CD4-positive, alpha-beta T cell treated with Interleukin-17A for 1 hour (primary cell): ENCODE results near the gene RXFP4.
"Not testable (repeated sequence)": the region's sequence is repeated elsewhere in the genome, so short reads cannot be mapped to it uniquely, and the experiment has no call there.

ENCODE experiments used
- DNase-seq: peaks from one replicate; pipeline ENCODE4 v3.0.0-alpha.2; 2020

RXFP4 gene, protein sequence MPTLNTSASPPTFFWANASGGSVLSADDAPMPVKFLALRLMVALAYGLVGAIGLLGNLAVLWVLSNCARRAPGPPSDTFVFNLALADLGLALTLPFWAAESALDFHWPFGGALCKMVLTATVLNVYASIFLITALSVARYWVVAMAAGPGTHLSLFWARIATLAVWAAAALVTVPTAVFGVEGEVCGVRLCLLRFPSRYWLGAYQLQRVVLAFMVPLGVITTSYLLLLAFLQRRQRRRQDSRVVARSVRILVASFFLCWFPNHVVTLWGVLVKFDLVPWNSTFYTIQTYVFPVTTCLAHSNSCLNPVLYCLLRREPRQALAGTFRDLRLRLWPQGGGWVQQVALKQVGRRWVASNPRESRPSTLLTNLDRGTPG

DNA sequence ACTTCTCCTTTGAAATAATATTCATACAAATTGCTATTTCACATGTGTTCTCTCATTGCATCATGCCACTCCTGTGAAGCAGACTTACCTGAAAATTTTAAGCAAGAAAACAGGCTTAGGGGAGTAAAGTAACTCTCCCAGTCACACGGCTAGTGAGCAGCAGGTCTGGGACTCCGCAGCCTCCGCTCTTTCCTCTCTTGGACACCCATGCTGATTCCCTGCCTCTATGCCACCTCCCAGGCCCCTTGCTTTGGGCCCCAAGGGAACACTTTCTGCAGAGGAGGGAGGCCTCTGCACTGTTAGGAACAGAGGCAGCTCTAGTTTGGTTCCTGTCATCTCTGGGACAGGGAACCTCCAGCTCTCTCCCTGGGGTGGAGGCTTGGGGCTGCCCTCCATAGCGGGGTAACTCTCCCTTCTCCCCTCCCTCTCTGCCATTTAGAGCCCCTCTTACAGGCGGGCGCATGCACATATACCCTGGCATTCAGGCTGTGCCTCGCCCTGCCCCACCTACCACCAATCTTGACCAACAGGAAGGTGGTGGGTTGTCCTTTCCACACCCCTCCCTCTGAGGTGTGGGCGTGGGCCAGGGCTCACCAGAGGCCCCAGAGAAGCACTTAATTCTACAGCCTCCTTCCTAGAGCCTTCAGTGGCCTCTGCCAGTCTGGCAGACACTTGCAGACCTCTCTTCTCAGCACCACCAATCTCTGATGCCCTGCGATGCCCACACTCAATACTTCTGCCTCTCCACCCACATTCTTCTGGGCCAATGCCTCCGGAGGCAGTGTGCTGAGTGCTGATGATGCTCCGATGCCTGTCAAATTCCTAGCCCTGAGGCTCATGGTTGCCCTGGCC is at the start of gene RXFP4:
TSS of gene RXFP4 (plus strand) at position 646 of the 852 bp plus-strand sequence. CDS start at position 718, 72 bp downstream.
- DNase-seq, result no peak

DNA sequence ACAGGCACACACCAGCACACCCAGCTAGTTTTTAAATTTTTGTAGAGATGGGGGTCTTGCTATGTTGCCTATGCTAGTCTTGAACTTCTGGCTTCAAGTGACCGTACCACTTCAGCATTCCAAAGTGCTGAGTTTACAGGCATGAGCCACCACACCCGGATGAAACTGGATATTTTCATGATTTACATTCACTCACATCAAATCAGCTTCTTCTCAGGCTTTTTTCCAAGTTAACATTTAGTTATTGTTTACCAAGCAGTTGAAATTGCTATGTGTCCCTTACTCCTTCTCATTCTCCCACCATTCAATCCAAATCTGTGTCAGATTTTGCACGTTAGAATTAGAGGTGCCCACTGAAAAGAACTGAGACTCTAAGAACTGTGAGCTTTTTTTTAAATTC is 48.6 kb upstream of the RXFP4 start:
- no peak for DNase-seq

DNA sequence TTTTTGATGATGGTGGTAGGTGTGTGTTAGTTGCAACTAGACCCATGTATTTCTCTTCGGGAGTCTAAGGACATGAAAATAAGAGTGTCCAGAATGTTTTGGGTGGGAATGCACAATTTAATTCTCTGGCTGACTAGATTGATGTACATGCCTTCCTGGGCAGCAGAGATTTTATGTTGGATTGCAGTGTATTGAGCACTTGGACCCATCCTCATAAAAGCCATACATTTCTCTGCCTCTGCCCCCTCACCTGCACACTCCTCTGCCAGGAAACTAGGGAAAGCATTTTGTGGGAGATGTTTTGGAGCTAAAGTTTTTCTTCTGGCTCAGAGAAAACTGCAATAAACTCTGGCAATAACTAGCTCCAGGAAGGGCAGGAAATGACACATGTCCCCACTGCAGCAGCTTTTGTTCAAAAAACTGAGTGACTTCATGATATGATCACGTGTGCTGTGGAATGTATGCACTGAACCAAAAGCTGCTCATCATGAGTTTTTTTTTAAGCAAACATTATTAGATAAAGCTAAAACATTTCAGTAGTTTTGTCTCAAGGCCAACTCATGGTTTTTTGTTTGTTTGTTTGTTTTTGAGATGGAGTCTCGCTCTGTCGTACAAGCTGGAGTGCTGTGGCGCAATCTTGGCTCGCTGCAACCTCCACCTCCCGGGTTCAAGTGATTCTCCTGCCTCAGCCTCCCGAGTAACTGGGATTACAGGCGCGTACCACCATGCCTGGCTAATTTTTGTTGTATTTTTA is 47.9 kb upstream of the RXFP4 start:
- peak; percentile 43 for DNase-seq

DNA sequence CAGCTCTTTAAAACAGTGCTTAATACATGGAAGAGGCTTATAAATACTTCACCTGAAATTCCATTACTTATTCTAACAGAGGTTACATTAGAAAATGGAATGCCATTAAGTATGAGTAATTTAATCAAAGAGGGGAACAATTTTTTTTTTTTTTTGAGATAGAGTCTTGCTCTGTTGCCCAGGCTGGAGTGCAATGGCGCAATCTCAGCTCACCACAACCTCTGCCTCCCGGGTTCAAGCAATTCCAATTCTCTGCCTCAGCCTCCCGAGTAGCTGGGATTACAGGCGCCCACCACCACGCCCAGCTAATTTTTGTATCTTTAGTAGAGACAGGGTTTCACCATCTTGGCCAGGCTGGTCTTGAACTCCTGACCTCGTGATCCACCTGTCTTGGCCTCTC is 45.8 kb upstream of the RXFP4 start:
- DNase-seq, result not testable (repeated sequence)

DNA sequence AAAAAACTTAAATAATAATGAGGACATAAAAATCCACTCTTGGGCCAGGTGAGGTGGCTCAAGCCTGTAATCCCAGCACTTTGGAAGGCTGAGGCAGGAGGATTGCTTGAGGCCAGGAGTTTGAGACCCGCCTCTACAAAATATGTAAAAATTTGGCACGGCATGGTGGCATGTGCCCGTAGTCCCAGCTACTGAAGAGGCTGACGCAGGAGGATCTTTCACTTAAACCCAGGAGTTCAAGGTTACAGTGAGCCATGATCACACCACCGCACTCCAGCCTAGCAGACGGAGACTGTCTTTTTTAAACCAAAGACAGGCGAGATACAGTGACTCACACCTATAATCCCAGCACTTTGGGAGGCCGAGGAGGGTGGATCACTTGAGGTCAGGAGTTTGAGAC is 45.0 kb upstream of the RXFP4 start:
- not testable (repeated sequence) for DNase-seq

DNA sequence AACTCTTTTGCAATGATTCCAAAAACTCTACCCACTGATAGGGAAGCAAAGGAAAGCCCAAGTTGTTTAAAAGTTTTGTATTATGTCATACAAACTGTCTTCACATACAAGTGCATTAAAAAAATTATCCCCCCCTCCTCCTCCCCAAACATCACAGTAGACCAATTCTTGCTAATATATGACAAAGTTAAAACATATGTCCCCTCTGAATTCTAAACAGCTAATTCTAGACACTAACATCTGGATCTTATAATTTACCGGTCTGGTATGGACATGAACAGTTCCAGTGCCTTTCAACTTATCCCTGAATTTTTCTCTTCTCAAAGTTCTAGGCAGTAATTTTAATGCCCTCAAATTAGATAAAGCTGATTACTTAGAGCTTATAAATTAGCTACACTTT is 43.7 kb upstream of the RXFP4 start:
- DNase-seq, result no peak

DNA sequence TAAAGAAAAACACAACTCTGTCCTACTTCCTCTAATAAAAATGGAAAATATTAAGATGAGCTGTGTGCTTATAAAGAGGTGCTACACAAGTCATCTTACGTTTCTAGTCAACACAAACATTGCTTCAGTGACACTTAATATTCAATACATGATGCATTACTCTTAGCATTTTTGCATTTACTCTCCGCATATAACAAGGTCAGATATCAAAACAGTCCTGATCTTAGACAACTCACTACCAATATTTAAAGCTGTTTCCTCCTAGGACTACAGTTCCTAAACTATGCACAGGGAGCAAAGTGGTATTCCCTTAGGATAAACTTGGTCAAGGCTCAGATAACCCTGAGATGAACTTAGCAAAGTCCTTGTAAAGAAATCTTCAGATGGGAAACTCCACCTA is 42.5 kb upstream of the RXFP4 start:
- DNase-seq, result no peak

DNA sequence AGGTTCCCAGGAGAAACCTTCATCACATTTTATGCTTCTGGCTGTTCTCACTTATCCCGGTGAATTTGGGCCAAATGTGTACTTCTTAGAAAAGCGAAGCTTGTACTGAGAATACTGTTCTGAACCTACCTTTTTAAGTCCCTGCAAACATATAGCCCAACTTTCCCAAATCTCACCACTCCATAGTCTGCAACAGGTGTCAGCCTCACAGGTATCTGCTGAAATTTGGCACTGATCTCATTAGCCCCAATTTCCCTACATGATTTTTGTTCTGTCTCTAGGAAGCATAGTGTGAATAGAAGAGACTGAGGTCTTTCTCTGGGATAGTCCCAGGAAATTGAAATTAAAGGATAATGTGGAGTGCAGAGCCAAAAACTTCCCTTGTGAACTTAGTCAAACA is 41.8 kb upstream of the RXFP4 start:
- DNase-seq, result no peak

DNA sequence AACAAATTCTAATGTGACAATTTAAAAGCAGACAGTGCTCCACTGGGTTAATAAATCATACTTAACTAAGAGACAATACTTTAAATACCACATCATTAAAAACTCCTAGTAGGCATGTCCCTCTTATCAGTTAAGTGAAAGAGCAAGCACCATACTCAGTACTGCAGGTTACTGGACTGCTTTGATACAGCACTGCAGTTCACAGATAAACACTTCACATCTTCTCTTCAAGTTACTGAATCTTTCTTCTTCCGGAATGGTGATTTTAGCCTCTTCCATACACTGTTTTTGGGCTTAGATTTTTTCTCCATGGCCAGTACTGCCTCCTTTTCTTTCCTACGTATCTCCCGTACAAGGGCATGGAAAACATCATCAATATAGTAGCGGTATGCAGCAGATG is 41.3 kb upstream of the RXFP4 start:
- DNase-seq, result no peak

DNA sequence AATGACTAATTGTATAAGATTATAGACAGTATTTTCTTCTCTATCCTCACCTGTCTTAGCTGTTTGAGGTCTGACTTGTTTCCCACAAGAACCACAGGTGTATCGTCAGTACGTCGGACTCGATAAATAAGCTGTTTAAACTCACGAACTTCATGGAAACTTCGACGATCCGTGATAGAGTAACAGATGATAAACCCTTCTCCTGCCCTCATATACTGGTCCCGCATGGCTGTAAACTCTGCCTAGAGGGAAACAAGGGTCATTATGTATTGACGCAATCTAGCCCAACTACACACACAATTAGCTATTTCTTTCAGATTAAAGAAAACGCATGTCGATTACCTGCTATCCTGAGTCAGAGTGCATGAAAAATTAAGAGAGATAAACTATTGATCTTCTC is 37.2 kb upstream of the RXFP4 start:
- DNase-seq, result no peak

DNA sequence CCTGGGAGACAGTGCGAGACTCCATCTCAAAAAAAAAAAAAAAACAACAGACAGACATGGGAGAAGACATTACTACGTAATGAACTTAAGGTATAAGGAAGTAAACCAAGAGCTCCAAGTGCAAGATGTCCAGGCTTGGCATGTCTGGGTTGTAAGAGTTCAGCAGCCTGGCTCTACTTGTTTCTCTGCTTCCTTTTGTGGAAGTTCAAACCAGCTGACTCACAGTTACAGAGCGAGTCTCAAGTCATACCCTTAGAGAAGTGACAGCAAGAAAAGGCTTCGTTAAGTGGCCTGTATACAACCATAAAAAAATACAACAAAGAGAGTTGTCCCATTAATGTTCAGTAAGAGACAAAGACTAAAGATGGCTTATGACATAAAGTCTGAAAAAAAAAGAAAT is 31.5 kb upstream of the RXFP4 start:
- peak; percentile 26 for DNase-seq

DNA sequence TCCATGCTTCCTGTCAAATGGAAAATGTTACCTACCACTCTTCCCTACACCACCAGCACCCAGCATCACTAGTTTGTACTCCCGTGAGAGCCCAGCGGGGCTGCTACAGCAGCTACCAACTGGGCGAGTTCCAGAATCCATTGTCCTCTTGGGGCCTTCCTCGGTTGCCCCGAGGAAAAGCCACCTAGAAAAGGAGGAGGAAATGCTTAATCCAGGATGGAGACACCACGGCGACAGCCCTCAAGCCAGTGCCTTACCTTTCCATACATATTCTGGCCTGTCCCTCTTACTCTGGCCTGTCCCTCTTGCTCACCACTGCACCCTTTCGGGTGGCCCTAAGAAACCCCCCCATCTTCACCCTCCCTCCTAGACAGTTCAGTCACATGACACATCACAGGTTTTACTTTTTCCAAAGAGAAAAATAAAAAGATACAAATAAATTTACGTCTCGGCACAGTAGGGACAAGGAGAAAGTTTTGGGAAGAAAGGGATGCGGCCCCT is 30.8 kb upstream of the RXFP4 start:
- DNase-seq, result peak; percentile 32

DNA sequence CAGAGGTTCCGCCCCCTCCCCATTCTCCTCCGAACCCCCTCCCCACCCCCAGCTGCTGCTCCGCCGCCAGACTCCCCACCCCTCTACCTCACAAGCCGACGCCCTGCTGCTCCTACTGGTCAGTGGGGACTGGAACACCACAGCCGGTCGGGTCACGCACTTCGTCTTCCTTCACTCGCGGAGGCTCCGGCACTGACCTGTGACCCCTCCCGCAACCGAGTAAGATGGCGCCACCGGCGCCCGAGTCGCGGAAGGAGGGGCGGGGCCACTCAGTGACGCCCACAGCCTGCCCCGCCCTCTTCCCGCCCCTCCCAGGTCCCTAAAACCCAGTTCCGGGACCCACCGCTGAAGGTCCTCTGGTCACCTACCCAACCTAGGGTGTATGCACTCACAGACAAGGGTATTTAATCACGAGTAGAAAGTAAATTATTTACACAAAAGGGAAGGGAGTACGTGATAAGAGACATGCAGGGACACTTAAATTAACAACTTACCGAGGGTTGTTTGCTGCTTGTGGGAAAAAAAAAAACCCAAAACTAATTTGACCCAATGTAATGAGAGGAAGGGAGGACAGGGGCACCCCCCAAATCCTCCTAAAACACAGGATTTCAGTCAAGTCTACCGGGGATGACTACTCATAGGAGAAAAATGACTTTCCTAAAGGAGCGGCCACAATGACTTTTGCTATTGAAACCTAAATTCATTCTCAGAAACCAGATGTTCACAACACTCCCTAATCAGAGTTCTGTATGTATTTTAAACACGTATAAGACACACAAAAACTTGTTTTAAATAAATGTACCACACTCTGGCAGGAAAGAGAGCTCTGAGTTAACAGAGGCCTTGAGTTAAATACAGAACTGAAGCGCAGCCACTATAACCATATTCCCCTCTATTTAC is 30.0 kb upstream of the RXFP4 start, which contains the start of gene RIT1:
TSS of gene RIT1 (minus strand) at position 194 of the 900 bp plus-strand sequence. CDS start 588 bp downstream, outside the sequence.
- DNase-seq, result peak; percentile 89

DNA sequence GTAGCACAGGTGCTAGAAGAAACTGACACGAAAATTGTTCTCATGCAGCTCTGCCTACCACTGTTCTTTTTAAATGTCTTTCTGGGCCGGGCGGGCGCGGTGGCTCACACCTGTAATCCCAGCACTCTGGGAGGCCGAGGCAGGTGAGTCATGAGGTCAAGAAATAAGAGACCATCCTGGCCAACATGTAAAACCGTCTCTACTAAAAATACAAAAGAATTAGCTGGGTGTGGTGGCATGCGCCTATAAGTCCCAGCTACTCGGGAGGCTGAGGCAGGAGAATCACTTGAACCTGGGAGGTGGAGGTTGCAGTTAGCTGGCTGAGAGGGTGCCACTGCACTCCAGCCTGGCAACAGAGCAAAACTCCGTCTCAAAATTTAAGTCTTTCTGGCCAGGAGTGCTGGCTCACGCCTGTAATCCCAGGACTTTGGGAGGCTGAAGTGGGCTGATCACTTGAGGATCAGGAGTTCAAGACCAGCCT is 29.3 kb upstream of the RXFP4 start:
- DNase-seq, result no peak

DNA sequence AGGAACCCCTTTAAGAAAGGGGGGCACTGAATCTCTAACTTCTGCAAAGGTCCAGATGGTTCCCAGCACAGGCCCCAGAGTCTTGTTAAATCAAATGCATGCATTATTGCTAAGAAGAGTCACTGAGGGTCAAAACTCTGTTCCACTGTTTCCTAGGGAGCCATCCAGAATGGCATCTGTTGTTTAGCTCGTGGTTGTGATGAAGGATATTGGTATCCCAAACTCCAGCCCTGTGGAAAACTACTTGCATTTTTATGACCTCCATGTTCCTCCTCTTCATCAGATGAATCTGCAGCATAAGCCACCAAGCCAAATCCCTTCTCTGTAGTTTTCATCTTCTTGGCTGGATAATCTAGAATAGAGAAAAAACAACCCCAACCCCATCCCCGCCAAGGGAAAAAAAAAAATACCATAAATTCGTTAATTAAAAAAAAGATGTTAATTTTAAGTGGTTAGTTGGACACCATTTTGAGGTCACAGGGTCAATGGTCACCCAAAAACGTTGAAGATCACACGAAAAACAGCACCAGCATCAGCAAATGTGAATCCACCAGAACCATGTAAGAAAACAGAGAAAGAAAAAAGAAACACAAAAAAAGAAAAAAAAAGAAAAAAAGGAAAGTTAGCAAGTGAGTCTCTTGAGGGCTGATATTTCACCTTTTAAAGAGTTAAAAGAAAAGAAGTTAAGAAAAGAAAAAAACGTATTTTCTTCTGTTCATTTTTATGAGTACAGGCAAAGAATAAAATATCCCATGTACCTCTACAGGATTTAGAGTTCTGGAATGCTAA is 27.3 kb upstream of the RXFP4 start:
- no peak for DNase-seq

DNA sequence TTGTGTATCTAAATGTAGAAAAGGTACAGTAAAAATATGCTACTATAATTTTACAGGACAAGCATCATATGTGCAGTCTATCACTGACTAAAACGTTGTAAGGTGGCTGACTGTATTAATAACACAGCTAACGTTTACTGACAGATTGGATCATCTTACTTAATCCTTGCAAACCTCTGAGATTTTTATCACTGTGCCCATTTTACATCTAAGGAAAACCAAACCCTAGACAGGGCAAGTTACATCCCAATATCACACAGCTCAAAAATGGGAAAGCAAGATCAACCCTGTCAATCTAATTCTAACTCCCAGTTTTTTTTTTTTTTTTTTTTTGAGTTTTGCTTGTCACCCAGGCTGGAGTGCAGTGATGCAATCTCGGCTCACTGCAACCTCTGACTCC is 22.8 kb upstream of the RXFP4 start:
- no peak for DNase-seq

DNA sequence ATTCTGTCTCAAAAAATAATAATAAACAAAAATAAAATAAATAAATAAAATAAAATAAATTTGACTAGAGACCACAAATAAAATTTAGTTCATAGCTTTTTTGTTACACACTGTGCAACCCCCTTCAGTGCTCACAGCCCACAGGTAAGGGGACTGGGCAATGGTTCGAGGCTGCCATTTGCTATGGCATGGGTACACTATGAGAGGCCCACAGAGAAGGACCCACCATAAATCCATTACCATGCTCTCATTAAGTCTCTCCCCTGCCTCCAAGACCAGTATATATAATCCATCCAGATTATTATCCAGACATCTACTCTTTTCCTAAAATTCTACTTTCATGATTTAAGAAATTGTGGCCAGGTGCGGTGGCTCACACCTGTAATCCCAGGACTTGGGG is 21.6 kb upstream of the RXFP4 start:
- DNase-seq, result no peak

DNA sequence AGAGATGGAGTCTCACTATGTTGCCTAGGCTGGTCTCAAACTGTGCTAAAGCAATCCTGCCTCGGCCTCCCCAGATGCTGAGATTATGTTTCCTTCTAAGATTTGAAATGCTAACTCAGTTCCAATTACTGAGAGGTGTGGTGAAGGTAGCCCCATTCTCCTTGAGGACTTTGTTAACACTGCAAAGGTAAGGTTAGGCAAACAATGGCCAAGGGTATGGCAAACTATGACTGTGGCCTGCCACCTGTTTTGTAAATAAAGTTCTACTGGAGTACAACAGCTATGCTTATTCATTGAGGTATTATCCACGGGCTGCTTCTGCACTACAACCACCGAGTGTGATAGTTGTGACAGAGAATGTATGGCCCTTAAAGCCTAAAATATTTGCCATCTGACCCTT is 20.7 kb upstream of the RXFP4 start:
- DNase-seq, result no peak

DNA sequence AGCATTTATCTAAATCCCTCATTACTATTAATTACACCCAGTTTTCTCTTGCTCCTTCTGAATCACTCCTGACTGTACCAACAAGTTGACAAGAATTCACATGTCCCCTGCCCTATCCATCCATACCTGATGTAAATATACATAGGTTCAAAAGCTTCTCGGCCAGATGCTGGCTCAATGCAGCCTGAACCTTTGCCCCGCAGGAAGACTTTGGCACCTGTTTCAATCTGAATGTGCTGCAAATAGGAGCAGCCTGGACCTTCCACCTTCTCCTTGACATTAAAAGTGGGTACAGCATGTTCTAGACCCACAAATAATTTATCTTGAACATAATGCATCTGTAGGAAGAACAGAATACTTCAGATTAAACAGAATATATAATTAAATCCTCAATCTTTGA is 15.9 kb upstream of the RXFP4 start:
- DNase-seq, result no peak

DNA sequence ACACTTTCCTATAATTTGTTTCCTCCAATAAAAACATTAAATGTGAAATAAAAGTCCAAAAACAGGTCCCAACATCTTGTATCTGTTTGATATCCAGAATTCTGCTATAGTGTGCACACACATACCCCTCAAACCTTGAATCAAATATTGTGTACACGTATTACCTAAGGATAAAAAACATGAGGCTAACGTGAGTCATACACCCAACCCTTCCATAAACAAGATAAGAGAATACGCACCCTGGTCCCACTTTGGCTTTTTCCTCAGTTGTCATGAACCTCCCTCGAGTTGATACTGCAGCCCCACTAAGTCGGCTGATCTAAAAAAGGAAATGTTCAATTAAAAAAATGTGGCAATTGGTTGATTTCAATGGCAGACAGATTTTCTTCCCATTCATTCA is 12.4 kb upstream of the RXFP4 start:
- no peak for DNase-seq

DNA sequence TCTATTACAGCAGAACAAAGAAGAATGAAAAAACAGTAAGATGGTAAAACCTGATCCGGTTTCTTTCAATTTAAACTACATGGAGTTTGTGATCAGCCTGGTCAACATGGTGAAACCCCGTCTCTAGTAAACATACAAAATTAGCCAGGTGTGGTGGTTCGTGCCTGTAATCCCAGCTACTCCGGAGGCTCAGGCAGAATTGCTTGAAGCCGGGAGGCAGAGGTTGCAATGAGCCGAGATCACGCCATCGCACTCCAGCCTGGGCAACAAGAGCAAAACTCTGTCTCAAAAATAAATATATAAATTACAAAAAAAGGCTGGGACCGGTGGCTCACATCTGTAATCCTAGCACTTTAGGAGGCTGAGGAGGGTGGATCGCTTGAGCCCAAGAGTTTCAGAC is 10.7 kb upstream of the RXFP4 start:
- not testable (repeated sequence) for DNase-seq
